ENCODE measurements around the gene UNK. TPM values are rescaled to one million over a fixed set of nuclear protein-coding genes. Genes with fewer than 3 reads are reported as not detected.
A peak's percentile ranks its signal among the peaks of the same experiment; 100 is the strongest.

The UNK gene
- total and polyA plus RNA-seq, 2 experiments from 2014 or later: 35.9 to 37.8 TPM

DNA sequence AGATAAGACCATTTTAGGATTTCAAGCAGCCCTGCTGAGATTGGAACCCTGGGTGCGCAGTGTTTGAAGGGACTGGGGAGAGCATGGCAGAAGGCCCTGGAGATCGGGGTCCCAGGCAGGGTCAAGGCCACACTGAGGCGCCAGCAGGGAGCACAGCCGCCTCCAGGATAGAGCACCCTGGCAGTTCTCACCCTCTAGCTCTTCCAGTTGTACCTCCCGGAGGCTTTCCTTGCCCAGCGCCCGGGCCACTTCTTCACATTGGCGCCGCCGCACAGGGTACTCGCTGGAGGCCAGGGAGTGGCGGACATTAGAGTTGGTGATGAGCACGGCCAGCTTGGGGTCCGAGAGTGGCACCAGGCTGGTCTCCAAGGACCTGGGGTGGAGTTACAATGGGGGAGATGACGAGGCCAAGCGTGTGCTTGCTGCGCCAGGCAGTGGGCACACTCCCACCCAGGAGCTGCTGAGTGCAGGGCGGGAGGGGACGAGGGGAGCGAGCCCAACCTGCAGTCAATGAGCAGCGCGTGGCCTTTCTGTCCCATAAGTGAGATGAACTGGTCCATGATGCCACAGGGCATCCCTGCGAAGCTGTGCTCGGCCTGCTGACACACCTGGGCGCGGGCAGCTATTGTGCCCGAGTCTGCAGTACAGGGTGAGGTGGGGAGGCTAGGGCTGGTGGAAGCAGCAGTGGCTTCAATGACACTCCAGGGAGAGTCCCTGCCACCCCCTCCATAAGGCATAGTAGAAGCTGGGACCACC, 21.9 kb upstream of the UNK start:
- H3K36me3 ChIP-seq: no peaks in the 10 kb centered on the region
- no peaks in the 10 kb centered on the region for H3K27me3 ChIP-seq
- H3K9me3 ChIP-seq (ENCODE audit: low read depth): no peaks in the 10 kb centered on the region
- no peaks in the 10 kb centered on the region for H3K4me1 ChIP-seq (ENCODE audit: low read depth)
- H3K27ac ChIP-seq: no peak overlapping the region
- no peak for DNase-seq (ENCODE audit: low read depth in 1 of 2, low spot score in 1 of 2)
- no peak overlapping the region for H3K4me3 ChIP-seq
- TF ChIP-seq, protein P1, sequence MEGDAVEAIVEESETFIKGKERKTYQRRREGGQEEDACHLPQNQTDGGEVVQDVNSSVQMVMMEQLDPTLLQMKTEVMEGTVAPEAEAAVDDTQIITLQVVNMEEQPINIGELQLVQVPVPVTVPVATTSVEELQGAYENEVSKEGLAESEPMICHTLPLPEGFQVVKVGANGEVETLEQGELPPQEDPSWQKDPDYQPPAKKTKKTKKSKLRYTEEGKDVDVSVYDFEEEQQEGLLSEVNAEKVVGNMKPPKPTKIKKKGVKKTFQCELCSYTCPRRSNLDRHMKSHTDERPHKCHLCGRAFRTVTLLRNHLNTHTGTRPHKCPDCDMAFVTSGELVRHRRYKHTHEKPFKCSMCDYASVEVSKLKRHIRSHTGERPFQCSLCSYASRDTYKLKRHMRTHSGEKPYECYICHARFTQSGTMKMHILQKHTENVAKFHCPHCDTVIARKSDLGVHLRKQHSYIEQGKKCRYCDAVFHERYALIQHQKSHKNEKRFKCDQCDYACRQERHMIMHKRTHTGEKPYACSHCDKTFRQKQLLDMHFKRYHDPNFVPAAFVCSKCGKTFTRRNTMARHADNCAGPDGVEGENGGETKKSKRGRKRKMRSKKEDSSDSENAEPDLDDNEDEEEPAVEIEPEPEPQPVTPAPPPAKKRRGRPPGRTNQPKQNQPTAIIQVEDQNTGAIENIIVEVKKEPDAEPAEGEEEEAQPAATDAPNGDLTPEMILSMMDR (IDR thresholded peaks at IDR 0.05; ENCODE audit: low read depth, low read length): no peak

DNA sequence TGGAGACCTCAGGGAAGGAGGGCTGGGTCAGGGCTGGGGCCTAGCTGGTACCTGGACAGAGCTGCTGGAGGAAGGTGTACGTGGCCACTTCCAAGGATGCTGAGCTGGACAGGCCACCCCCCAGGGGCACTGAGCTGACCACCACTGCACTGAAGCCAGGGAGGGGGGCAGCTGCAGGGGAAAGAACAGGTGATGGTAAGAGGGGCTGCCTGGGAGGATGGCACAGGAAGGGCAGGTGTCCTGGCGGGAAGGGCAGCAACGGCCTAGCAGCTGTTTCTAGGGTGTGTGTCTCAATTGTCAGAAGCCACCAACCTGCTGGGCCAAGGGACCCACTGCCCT, 21.4 kb upstream of the UNK start:
- no peaks in the 10 kb centered on the region for H3K4me1 ChIP-seq (ENCODE audit: low read depth)
- H3K9me3 ChIP-seq (ENCODE audit: low read depth): no peaks in the 10 kb centered on the region
- H3K27ac ChIP-seq: no peak overlapping the region
- no peak overlapping the region for H3K4me3 ChIP-seq
- no peaks in the 10 kb centered on the region for H3K36me3 ChIP-seq
- no peaks in the 10 kb centered on the region for H3K27me3 ChIP-seq
- TF ChIP-seq, protein P1 (IDR thresholded peaks at IDR 0.05; ENCODE audit: low read depth, low read length): no peak
- no peak for DNase-seq (ENCODE audit: low read depth in 1 of 2, low spot score in 1 of 2)

DNA sequence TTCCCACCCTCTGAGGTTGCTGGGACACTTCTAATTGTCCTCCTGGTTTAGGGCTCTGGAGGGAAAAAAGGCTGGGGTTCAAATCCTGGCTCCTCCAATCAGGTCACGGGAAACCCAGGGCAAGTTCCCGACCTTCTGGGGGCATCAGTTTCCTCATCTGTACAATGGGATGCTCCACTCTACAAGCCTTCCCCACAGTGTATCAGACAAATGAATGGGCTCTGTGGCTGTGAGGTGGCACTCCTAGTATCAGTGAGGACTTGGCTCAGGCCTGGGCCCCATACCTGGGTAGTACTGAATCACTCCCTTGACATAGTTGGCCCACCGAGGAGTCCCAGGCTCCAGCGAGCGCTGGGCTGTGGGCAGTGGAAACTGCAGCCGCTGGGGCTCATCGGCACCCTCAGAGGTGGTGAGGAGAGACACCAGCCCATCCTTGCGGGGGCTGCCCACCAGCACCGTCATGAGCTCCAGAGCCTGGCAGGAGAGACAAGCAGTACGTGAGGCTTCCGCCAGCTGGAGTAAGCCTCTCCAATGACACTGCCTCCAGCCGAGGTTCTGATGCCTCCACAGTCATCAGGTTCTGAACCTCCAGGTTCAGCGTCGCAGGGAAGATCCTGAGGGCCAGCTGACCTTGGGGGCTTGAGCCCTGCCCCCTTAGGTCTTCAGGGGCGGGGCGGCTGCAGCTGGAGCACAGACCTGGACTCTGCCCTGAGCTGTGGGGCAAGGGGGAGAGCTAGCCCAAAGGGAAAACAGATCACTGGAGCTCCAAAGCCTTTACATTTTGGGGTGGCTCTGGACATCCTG, 20.8 kb upstream of the UNK start:
- no peaks in the 10 kb centered on the region for H3K27me3 ChIP-seq
- no peaks in the 10 kb centered on the region for H3K4me1 ChIP-seq (ENCODE audit: low read depth)
- TF ChIP-seq, protein P1 (IDR thresholded peaks at IDR 0.05; ENCODE audit: low read depth, low read length): no peak
- no peaks in the 10 kb centered on the region for H3K9me3 ChIP-seq (ENCODE audit: low read depth)
- DNase-seq (ENCODE audit: low read depth in 1 of 2, low spot score in 1 of 2): no peak
- H3K36me3 ChIP-seq: no peaks in the 10 kb centered on the region
- no peak overlapping the region for H3K27ac ChIP-seq
- H3K4me3 ChIP-seq: peak overlapping the region; percentile 49

DNA sequence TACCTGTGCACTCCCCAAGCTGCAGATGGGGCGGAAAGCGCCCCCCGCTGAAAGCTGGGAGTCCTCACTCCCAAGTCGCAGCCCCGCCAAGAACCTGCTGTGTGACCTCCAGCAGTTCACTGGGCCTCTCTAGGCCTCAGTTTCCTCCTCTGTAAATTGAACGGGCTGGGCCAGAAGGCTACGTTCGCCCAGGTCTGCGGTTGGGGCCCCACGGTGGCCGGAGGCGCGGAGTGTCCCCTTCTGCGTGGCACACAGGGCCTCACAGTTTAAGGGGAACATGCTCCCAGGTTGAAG, 20.2 kb upstream of the UNK start:
- H3K27ac ChIP-seq: no peak overlapping the region

DNA sequence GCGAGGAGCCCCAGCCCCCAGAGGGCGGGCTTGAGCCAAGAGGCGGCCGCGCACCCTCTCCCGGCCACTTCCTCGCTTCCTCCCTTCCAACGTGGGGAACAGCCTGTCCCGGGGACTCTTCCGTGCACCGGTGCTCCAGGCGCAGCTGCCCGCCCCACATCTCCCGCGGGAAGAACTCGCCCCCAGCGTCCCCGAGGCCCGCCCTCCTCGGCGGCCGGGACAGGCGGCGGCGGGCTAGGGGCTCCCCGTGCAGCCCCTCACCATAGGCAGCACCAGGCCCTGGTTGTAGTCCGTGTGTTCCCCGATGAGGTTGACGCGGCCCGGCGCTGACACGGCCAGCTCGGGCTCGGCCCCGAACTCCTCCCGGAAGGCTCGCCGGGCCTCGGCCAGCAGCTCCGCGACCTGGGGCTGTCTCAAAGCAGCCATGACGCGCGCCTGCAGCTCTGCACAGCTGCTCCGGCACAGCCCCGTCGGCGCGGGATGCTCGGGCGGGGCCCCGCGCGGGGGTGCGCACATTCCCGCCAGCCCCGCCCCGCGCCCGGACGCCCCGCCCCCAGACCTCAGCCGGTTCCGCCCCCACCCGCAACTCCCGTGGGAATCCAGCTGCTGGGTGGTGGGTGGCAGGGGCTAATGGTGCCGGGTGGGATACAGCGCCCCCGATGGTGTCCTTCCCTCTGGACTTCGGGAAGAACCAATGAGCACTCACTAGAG, 19.7 kb upstream of the UNK start, which contains the start of gene GALK1:
TSS of gene GALK1 (minus strand) at position 482 of the 711 bp plus-strand sequence. CDS start at position 426, 56 bp downstream.
- no peaks in the 10 kb centered on the region for H3K4me1 ChIP-seq (ENCODE audit: low read depth)
- H3K27me3 ChIP-seq: no peaks in the 10 kb centered on the region
- H3K36me3 ChIP-seq: no peaks in the 10 kb centered on the region
- peak within 1 kb of the TSS; percentile 49 for H3K4me3 ChIP-seq
- H3K27ac ChIP-seq: peak within 1 kb of the TSS; percentile 29
- DNase-seq (ENCODE audit: low read depth in 1 of 2, low spot score in 1 of 2): peak; percentile 74 to 81
- TF ChIP-seq, protein P1 (IDR thresholded peaks at IDR 0.05; ENCODE audit: low read depth, low read length): peak; percentile 64
- H3K9me3 ChIP-seq (ENCODE audit: low read depth): no peaks in the 10 kb centered on the region

More for the DNA sequence above, 20.2 kb upstream of the UNK start:
- Histone ChIP-seq H3K4me3 (peak overlapping the region; percentile 49), H3K4me1 (ENCODE audit: low read depth) (no peaks in the 10 kb centered on the region), H3K36me3 (no peaks in the 10 kb centered on the region), H3K27me3 (no peaks in the 10 kb centered on the region), H3K9me3 (ENCODE audit: low read depth) (no peaks in the 10 kb centered on the region)
- DNase-seq (ENCODE audit: low read depth in 1 of 2, low spot score in 1 of 2): no peak
- TF ChIP-seq, protein P1 (IDR thresholded peaks at IDR 0.05; ENCODE audit: low read depth, low read length): no peak
